Muscle of arm (tissue), 14 donors: ENCODE data around the gene RHBDL1. TPM values are rescaled to one million over a fixed set of nuclear protein-coding genes. Genes with fewer than 3 reads are reported as not detected.

Experiments
- DNase-seq: peaks from one replicate; pipeline ENCODE4 v3.0.0-alpha.2; 2013
- long read RNA-seq, 11 donors: transcript quantifications; one replicate each; lab custom pipeline, GENCODE V29; 2026
- polyA plus RNA-seq, 12 donors: library from polyadenylated mRNA; unstranded; fragments of 120-200 nt; gene quantifications; one replicate each; pipeline ENCODE4 v1.2.1, GENCODE V29; 2013; ENCODE audit not compliant: insufficient read length in 12 of 12

The RHBDL1 gene
- polyA plus RNA-seq, result 1 to 10 TPM in 8 of 12 donors, under 1 TPM in 2, not detected in 2; 0.69 to 2.6 (median 1.2) TPM
- long read RNA-seq, donor 1, result 0 reads
- long read RNA-seq, donor 2, result 0 reads
- long read RNA-seq, donor 3, result 0 reads
- long read RNA-seq, donor 4, result 0 reads
- long read RNA-seq, donor 5, result 0 reads
- long read RNA-seq, donor 6, result 0 reads
- long read RNA-seq, donor 7, result 0 reads
- long read RNA-seq, donor 8, result 0 reads
- long read RNA-seq, donor 9, result 0 reads
- long read RNA-seq, donor 10, result 0 reads
- long read RNA-seq, donor 11, result 0 reads

GRCh38 chr16:674968-675883 is at the start of gene RHBDL1:
RHBDL1 (plus strand) TSS chr16:675671; CDS start chr16:675791, 120 bp downstream.
- DNase-seq, result no peak

- no peak for DNase-seq
Observed at GRCh38 chr16:625977-626765, 49.3 kb upstream of the RHBDL1 start.

DNA sequence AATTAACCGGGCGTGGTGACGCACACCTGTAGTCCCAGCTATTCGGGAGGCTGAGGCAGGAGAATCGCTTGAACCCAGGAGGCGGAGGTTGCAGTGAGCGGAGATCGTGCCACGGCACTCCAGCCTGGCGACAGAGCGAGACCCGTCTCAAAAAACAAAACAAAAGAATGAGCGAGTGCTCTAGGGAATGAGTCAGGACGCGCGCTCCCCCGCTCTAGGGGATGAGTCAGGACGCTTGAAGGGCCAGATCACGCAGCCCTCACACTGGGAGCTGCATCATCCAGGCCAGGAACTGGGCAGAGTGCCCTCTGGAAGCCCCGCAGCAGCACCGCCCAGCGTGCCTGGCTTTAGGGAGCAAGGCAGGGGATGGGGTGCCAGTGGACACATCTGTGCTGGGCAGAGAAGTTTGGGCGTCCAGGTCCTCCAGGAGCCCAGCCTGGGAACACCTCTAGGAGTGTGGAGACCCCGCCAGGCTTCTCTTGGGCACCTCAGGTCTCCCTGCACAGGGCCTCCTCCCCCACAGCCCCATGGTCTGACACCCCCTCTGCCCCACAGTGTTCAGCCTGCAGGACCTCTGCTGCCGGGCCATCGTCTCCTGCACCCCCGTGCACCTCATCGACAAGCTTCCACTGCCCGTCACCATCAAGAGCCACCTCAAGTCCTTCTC is 48.6 kb upstream of the RHBDL1 start:
- no peak for DNase-seq

- DNase-seq, result no peak
Observed at GRCh38 chr16:627454-628239, 47.8 kb upstream of the RHBDL1 start.

DNA sequence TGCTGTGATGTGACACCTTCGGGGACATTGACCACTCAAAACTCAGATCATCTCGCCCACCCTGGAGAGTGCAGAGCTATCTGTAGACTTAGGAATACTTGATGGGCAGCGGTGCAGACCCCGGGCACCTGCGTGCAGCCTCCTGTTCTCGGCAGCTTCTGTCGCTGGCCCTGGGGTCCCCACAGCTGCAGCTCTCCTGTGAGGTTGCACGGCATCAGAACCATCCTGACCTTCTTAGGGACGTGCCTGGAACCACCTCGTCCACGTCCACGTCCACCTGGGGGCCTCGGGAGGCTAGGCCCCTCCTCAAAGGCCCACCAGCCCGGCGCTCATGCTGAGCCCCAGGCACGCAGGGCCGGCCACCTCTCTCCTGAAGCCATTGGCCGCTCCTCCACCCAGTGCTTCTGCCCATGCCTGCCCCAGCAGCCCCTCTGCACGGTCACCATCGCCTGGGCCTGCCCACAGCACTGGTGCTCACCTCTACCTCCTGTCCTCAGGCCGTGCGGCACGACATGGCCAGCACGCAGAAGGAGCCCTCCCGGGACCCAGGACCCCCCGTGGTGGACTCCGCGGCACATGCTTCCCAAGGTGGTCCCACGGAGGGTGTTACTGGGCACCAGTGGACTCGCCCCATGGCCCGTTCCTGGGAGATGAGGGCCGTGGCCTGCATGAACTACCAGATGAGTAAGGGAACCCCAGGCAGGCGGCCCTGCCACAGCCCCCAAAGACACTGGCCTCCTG is 47.0 kb upstream of the RHBDL1 start:
- DNase-seq, result no peak

DNA sequence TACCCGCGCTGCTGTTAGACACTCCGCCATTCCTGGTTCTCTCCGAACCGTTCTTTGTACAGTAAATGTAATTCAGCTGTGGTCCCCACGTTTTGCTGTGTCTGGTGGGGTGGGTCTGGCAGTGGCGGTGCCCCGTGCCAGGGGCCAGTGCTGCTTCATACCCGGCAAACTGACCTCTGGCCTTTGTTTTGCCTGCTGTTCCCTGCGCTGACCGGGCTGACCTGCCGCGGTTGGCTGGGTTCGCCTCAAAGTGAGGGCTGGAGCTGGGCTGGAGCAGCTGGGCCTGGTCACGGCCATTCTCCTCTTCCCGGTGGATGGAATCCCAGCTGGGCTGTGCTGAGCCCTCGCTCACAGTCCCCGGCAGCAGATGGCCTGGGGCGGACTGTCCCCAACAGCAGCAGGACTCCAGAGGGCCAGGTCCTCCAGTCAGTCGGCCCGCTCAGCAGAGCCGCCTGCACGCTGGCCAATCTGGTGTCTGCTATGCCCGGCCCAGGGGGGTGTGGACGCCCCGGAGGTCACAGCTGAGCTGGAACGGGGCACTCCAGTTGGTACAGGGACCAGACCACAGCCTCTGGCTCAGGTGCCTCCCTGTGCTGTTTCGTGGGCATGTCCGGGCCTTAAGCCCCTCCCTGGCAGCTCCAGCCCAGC is 46.2 kb upstream of the RHBDL1 start:
- DNase-seq, result no peak

DNA sequence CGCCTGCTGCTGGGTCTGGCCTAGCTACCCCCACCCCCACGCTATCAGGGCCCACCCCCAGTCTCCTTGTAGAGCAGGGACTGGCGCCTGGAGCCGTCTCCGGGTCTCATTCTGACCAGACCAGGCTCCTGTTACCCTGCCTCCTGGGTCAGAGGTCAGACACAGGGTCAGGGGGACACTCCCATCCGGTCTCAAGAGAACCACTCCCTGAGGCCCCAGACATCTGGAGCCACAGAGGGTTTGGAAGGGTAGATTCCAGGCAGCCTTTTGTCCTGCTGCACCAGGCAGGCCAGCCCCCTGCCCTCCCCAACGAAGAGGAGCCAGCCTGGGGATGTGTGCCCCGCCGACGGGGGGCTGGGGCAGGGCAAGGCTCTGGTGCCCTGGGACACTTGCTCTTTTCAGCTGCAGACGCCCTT is 45.6 kb upstream of the RHBDL1 start:
- no peak for DNase-seq

- no peak for DNase-seq
Observed at GRCh38 chr16:630249-630814, 45.1 kb upstream of the RHBDL1 start.

DNA sequence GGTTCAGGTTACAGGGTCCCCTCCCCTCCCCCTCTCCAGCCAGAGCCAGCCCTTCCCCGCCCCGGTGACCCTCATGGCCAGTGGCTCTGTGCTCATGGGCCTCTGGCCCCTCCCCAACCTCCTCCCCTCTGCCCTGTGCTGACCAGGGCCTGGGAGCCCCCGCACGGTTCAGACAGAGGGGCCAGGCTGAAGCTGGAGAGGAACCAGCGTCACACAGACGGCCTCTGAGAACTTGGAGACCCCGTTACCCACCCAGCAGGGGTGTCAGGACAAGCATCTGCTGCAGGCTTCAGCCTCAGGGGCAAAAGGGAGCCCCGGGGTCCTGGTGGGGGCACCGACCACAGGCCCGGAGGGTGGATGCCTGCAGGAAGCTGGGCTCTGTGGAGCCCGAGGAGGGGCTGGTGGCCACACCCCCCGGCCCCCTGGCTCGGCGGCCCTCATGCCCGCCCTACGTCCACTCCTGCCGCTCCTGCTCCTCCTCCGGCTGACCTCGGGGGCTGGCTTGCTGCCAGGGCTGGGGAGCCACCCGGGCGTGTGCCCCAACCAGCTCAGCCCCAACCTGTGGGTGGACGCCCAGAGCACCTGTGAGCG is 44.6 kb upstream of the RHBDL1 start, which contains the start of gene WFIKKN1:
TSS of gene WFIKKN1 (plus strand) at position 171 of the 591 bp plus-strand sequence. CDS start at position 440, 269 bp downstream.
- no peak for DNase-seq

DNA sequence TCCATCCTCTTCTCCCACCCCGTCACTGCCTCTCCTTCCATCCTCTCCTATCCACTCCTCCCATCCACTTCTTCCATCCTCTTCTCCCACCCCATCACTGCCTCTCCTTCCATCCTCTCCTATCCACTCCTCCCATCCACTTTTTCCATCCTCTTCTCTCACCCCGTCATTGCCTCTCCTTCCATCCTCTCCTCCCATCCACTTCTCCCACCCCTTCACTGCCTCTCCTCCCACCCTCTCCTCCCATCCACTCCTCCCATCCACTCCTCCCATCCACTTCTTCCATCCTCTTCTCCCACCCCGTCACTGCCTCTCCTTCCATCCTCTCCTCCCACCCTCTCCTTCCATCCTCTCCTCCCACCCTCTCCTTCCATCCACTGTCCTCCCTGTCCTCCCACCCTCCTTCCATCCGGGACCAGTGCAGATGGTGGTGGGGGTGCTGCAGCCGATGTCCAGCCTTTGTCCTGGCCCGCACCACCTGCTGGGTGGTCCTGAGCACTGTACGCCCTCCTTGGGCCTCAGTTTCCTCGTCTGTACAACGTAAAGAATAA is 43.6 kb upstream of the RHBDL1 start:
- no peak for DNase-seq

DNA sequence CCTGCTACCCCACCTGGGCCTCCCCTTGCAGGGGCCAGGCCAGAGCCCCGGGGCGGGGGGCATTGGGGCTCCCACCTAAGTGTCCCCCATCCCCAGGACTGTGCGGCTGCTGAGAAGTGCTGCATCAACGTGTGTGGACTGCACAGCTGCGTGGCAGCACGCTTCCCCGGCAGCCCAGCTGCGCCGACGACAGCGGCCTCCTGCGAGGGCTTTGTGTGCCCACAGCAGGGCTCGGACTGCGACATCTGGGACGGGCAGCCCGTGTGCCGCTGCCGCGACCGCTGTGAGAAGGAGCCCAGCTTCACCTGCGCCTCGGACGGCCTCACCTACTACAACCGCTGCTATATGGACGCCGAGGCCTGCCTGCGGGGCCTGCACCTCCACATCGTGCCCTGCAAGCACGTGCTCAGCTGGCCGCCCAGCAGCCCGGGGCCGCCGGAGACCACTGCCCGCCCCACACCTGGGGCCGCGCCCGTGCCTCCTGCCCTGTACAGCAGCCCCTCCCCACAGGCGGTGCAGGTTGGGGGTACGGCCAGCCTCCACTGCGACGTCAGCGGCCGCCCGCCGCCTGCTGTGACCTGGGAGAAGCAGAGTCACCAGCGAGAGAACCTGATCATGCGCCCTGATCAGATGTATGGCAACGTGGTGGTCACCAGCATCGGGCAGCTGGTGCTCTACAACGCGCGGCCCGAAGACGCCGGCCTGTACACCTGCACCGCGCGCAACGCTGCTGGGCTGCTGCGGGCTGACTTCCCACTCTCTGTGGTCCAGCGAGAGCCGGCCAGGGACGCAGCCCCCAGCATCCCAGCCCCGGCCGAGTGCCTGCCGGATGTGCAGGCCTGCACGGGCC is 42.8 kb upstream of the RHBDL1 start:
- no peak for DNase-seq

DNA sequence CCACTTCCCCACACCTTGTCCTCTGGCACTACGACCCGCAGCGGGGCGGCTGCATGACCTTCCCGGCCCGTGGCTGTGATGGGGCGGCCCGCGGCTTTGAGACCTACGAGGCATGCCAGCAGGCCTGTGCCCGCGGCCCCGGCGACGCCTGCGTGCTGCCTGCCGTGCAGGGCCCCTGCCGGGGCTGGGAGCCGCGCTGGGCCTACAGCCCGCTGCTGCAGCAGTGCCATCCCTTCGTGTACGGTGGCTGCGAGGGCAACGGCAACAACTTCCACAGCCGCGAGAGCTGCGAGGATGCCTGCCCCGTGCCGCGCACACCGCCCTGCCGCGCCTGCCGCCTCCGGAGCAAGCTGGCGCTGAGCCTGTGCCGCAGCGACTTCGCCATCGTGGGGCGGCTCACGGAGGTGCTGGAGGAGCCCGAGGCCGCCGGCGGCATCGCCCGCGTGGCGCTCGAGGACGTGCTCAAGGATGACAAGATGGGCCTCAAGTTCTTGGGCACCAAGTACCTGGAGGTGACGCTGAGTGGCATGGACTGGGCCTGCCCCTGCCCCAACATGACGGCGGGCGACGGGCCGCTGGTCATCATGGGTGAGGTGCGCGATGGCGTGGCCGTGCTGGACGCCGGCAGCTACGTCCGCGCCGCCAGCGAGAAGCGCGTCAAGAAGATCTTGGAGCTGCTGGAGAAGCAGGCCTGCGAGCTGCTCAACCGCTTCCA is 42.0 kb upstream of the RHBDL1 start:
- DNase-seq, result no peak

DNA sequence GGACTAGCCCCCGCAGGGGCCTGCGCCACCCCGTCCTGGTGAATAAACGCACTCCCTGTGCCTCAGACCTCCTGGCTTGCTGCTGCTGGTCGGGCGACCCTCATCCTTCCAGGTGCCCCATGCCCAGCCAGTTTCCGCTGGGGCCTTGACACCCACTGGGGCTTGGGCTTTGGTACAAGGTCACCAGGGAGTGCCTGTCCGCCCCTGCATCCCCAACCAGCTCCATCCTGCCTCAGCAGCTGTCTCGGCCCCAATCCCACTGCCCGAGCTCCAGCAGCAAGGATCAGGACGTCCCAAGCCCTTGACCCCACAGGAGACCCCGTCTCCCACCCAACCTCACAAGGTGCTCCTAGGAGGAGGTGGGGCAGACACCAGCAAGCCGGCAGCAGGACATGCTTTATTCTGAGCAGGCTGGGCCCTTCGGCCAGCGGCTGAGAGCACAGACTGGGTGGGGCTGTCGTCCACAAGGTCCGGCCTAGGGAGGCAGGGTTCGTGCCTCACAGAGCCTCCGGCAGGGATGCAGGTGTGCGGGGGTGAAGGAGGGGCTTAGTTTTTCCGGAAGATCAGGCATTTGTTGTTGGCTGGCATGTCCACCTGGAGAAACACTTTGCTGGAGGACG is 41.3 kb upstream of the RHBDL1 start:
- DNase-seq, result no peak

GRCh38 chr16:634996-635395 is 40.5 kb upstream of the RHBDL1 start:
- no peak for DNase-seq

GRCh38 chr16:635573-636205 is 39.8 kb upstream of the RHBDL1 start:
- DNase-seq, result no peak
